T-helper 17 cell (primary cell): ENCODE measurements around the gene ZNF577. TPM values are rescaled to one million over a fixed set of nuclear protein-coding genes. Genes with fewer than 3 reads are reported as not detected.
A peak's percentile ranks its signal among the peaks of the same experiment; 100 is the strongest.

ENCODE experiments used
- ATAC-seq: fragments of 150-1000 bp; cut with Tn5 transposase; 2 replicates; pipeline ENCODE4 v1.10.0; 2021; ENCODE audit warnings: mild to moderate bottlenecking, moderate library complexity
- DNase-seq, 3 donors: peaks; one replicate each; pipeline versions ENCODE4 v3.0.0 to v3.0.0-alpha.2; 2020 to 2021
- H3K9me3 ChIP-seq: one replicate; pipeline ENCODE4 v1.7.0; 2013; ENCODE audit warnings: low read length, mild to moderate bottlenecking; ENCODE audit not compliant: control insufficient read depth, poor library complexity, severe bottlenecking
- H3K27ac Mint-ChIP-seq: one replicate; pipeline ENCODE4 v1.8.0; 2022; ENCODE audit warnings: mild to moderate bottlenecking, moderate library complexity, mixed read lengths
- H3K27me3 Mint-ChIP-seq: one replicate; pipeline ENCODE4 v1.8.0; 2022; ENCODE audit warnings: mixed read lengths
- H3K36me3 Mint-ChIP-seq: one replicate; pipeline ENCODE4 v1.8.0; 2022; ENCODE audit warnings: low read depth, mixed read lengths
- H3K4me1 Mint-ChIP-seq: one replicate; pipeline ENCODE4 v1.8.0; 2022; ENCODE audit warnings: mild to moderate bottlenecking, mixed read lengths
- H3K4me3 Mint-ChIP-seq: one replicate; pipeline ENCODE4 v1.8.0; 2022; ENCODE audit warnings: mild to moderate bottlenecking, moderate library complexity, mixed read lengths
- total RNA-seq, 4 donors: library from RNA in 2 of 4; stranded (reverse) in 2 of 4; gene quantifications; one replicate each; pipeline ENCODE4 v1.2.3 and lab custom pipeline; 2022 to 2026

Gene ZNF577
- total RNA-seq, 2 donors from 2014 or later = 5.4 to 8.3 TPM

DNA sequence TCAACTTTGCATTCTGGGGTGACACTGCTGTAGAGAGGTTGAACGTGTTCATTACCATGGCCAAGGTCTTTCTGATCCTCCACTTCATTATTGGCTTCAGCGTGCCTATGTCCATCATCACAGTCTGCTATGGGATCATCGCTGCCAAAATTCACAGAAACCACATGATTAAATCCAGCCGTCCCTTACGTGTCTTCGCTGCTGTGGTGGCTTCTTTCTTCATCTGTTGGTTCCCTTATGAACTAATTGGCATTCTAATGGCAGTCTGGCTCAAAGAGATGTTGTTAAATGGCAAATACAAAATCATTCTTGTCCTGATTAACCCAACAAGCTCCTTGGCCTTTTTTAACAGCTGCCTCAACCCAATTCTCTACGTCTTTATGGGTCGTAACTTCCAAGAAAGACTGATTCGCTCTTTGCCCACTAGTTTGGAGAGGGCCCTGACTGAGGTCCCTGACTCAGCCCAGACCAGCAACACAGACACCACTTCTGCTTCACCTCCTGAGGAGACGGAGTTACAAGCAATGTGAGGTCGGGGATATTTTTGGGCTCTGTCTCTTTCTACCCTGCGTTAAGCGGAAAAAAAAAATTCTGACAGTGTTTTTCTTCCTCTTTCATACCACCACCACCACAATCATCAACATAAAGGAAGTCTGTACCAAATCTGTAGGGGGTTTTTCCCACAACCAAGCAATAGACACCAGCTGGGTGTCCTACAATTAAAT lies 63.3 kb downstream of the ZNF577 start:
- H3K4me3 Mint-ChIP-seq = no peak overlapping the region
- peak; percentile 42 for ATAC-seq
- H3K4me1 Mint-ChIP-seq = no peaks in the 10 kb centered on the region
- no peaks in the 10 kb centered on the region for H3K9me3 ChIP-seq
- H3K36me3 Mint-ChIP-seq = no peaks in the 10 kb centered on the region
- H3K27me3 Mint-ChIP-seq = no peaks in the 10 kb centered on the region
- no peak overlapping the region for H3K27ac Mint-ChIP-seq
- no peak for DNase-seq

DNA sequence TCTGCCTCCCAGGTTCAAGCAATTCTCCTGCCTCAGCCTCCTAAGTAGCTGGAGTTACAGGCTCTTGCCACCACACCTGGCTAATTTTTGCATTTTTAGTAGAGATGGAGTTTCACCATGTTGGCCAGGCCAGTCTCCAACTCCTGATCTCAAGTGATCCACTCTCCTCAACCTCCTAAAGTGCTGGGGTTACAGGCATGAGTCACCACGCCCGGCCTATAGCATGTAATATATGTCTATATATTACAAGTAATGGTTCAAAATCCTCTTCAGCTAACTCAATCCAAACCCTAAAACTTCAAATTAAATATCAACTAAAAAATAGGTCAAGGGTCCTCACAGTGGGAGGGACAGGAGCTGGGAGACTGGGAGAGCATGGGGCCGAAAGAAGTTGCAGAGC lies 64.8 kb downstream of the ZNF577 start:
- DNase-seq (no peak), ATAC-seq (no peak)
- Mint-ChIP-seq H3K27me3 (no peaks in the 10 kb centered on the region), H3K36me3 (no peaks in the 10 kb centered on the region), H3K27ac (no peak overlapping the region), H3K4me1 (no peaks in the 10 kb centered on the region), H3K4me3 (no peak overlapping the region)
- no peaks in the 10 kb centered on the region for H3K9me3 ChIP-seq

GRCh38 chr19:51822325-51822724 lies 65.4 kb downstream of the ZNF577 start:
- no peaks in the 10 kb centered on the region for H3K9me3 ChIP-seq
- DNase-seq (no peak), ATAC-seq (no peak)
- no peaks in the 10 kb centered on the region for H3K36me3 Mint-ChIP-seq
- no peak overlapping the region for H3K4me3 Mint-ChIP-seq
- H3K4me1 Mint-ChIP-seq = no peaks in the 10 kb centered on the region
- no peak overlapping the region for H3K27ac Mint-ChIP-seq
- H3K27me3 Mint-ChIP-seq = no peaks in the 10 kb centered on the region

GRCh38 chr19:51821921-51822320 lies 65.8 kb downstream of the ZNF577 start:
- ATAC-seq = no peak
- H3K27me3 Mint-ChIP-seq = no peaks in the 10 kb centered on the region
- no peaks in the 10 kb centered on the region for H3K36me3 Mint-ChIP-seq
- no peak for DNase-seq
- H3K4me1 Mint-ChIP-seq = no peaks in the 10 kb centered on the region
- no peak overlapping the region for H3K27ac Mint-ChIP-seq
- no peak overlapping the region for H3K4me3 Mint-ChIP-seq
- H3K9me3 ChIP-seq = no peaks in the 10 kb centered on the region

GRCh38 chr19:51821456-51821855 lies 66.3 kb downstream of the ZNF577 start:
- Mint-ChIP-seq H3K4me3 (no peak overlapping the region), H3K27me3 (no peaks in the 10 kb centered on the region), H3K27ac (no peak overlapping the region), H3K36me3 (no peaks in the 10 kb centered on the region), H3K4me1 (no peaks in the 10 kb centered on the region)
- ATAC-seq (no peak), DNase-seq (no peak)
- no peaks in the 10 kb centered on the region for H3K9me3 ChIP-seq

Other genes starting within 250 kb of the ZNF577 start
- 1 to 10 TPM in 1 of 2 donors, under 1 TPM in 1; 0.86 to 3.3 TPM for gene SIGLEC14, start 241.1 kb downstream of the ZNF577 start, total RNA-seq
- 1 to 10 TPM; 4.3 to 6.4 TPM for gene SPACA6, start 194.6 kb downstream of the ZNF577 start, total RNA-seq
- gene HAS1, start 164.0 kb downstream of the ZNF577 start, total RNA-seq = not detected
- gene FPR1, start 136.1 kb downstream of the ZNF577 start, total RNA-seq = 1 to 10 TPM in 1 of 2 donors, under 1 TPM in 1; 0.70 to 4.1 TPM
- gene FPR2, start 126.8 kb downstream of the ZNF577 start, total RNA-seq = under 1 TPM in 1 of 2 donors, not detected in 1; 0.40 TPM
- not detected for gene FPR3, start 92.8 kb downstream of the ZNF577 start, total RNA-seq
- gene ZNF649, start 17.1 kb upstream of the ZNF577 start, total RNA-seq = 10 to 100 TPM in 1 of 2 donors, 1 to 10 TPM in 1; 8.0 to 10.2 TPM
- gene ZNF613, start 39.5 kb upstream of the ZNF577 start, total RNA-seq = 1 to 10 TPM; 2.0 to 3.3 TPM
- gene ZNF350, start 98.9 kb upstream of the ZNF577 start, total RNA-seq = 10 to 100 TPM; 33.5 to 36.0 TPM
- gene ZNF615, start 120.3 kb upstream of the ZNF577 start, total RNA-seq = 10 to 100 TPM; 12.0 to 12.2 TPM
- gene ZNF614, start 140.4 kb upstream of the ZNF577 start, total RNA-seq = 1 to 10 TPM; 6.6 to 8.0 TPM
- 10 to 100 TPM; 16.6 to 18.7 TPM for gene ZNF432, start 160.9 kb upstream of the ZNF577 start, total RNA-seq
- 10 to 100 TPM; 24.4 to 26.4 TPM for gene ZNF841, start 207.8 kb upstream of the ZNF577 start, total RNA-seq